SK-N-SH treated with all-trans-retinoic acid at 6 μM for 48 hours (cell line): ENCODE results near the gene ANKRD33B.
A peak's percentile ranks its signal among the peaks of the same experiment; 100 is the strongest.

Source experiments
- ATAC-seq: fragments of 200-7000 bp; cut with Tn5 transposase; 3 replicates; pipeline ENCODE4 v1.9.1; 2020; ENCODE audit warnings: mild to moderate bottlenecking, moderate library complexity
- ARNTL ChIP-seq: fragments of 450-650 bp; formaldehyde crosslinking; IDR thresholded peaks from 2 replicates; pipeline ENCODE4 v1.5.0; 2020; ENCODE audit warnings: low read depth, mild to moderate bottlenecking, moderate library complexity, borderline replicate concordance
- CREB5 ChIP-seq: fragments of 250-450 bp; sonication (Bioruptor Pico); IDR thresholded peaks from 2 replicates; pipeline ENCODE4 v1.5.1; 2020; ENCODE audit warnings: low read depth, mild to moderate bottlenecking, moderate library complexity
- CSDC2 ChIP-seq: fragments of 250-450 bp; sonication (Bioruptor Pico); IDR thresholded peaks from 2 replicates; pipeline ENCODE4 v1.5.0; 2020; ENCODE audit warnings: mild to moderate bottlenecking, moderate library complexity
- CSRNP3 ChIP-seq: fragments of 250-450 bp; sonication (Bioruptor Pico); IDR thresholded peaks from 2 replicates; pipeline ENCODE4 v1.5.1; 2021; ENCODE audit warnings: mild to moderate bottlenecking, moderate library complexity
- GLIS3 ChIP-seq: fragments of 250-450 bp; sonication (Bioruptor Pico); IDR thresholded peaks from 2 replicates; pipeline ENCODE4 v1.5.0; 2020; ENCODE audit warnings: mild to moderate bottlenecking, moderate library complexity
- ISL1 ChIP-seq: fragments of 250-450 bp; sonication (Bioruptor Pico); IDR thresholded peaks from 2 replicates; pipeline ENCODE4 v2.1.2; 2022; ENCODE audit warnings: mild to moderate bottlenecking, moderate library complexity
- OSR1 ChIP-seq: fragments of 250-450 bp; sonication (Bioruptor Pico); IDR thresholded peaks from 2 replicates; pipeline ENCODE4 v1.8.0; 2022; ENCODE audit warnings: moderate library complexity, mild to moderate bottlenecking, inconsistent platforms
- PATZ1 ChIP-seq: fragments of 250-450 bp; sonication (Bioruptor Pico); IDR thresholded peaks from 2 replicates; pipeline ENCODE4 v1.8.0; 2020; ENCODE audit warnings: mild to moderate bottlenecking, moderate library complexity, borderline replicate concordance
- POU6F1 ChIP-seq: fragments of 250-450 bp; sonication (Bioruptor Pico); IDR thresholded peaks from 2 replicates; pipeline ENCODE4 v1.8.0; 2021; ENCODE audit warnings: low read depth, mild to moderate bottlenecking, moderate library complexity, borderline replicate concordance
- PPARA ChIP-seq: fragments of 250-450 bp; sonication (Bioruptor Pico); IDR thresholded peaks from 2 replicates; pipeline ENCODE4 v1.5.0; 2020; ENCODE audit warnings: mild to moderate bottlenecking, borderline replicate concordance
- RARB ChIP-seq: fragments of 250-450 bp; sonication (Bioruptor Pico); IDR thresholded peaks from 2 replicates; pipeline ENCODE4 v1.8.0; 2021; ENCODE audit warnings: mild to moderate bottlenecking, moderate library complexity
- SNAI2 ChIP-seq: fragments of 250-450 bp; sonication (Bioruptor Pico); IDR thresholded peaks from 2 replicates; pipeline ENCODE4 v1.5.0; 2020; ENCODE audit warnings: mild to moderate bottlenecking, moderate library complexity
- TOX ChIP-seq: fragments of 250-450 bp; sonication (Bioruptor Pico); IDR thresholded peaks from 2 replicates; pipeline ENCODE4 v1.8.0; 2021; ENCODE audit warnings: mild to moderate bottlenecking, moderate library complexity, borderline replicate concordance
- TSHZ2 ChIP-seq: fragments of 250-450 bp; sonication (Bioruptor Pico); IDR thresholded peaks from 2 replicates; pipeline ENCODE4 v1.5.0; 2020; ENCODE audit warnings: mild to moderate bottlenecking, moderate library complexity
- ZC3H10 ChIP-seq: fragments of 250-450 bp; sonication (Bioruptor Pico); IDR thresholded peaks from 2 replicates; pipeline ENCODE4 v1.5.1; 2021; ENCODE audit warnings: mild to moderate bottlenecking, moderate library complexity
- ZFP3 ChIP-seq: fragments of 250-450 bp; sonication (Bioruptor Pico); IDR thresholded peaks from 2 replicates; pipeline ENCODE4 v1.5.0; 2020; ENCODE audit warnings: mild to moderate bottlenecking, moderate library complexity
- ZFP30 ChIP-seq: fragments of 450-650 bp; formaldehyde crosslinking; IDR thresholded peaks from 2 replicates; pipeline ENCODE4 v1.5.0; 2022; ENCODE audit warnings: mild to moderate bottlenecking, moderate library complexity
- ZNF70 ChIP-seq: fragments of 450-650 bp; formaldehyde crosslinking; IDR thresholded peaks from 2 replicates; pipeline ENCODE4 v1.5.0; 2020; ENCODE audit warnings: mild to moderate bottlenecking, moderate library complexity
- ZNF8 ChIP-seq: fragments of 450-650 bp; formaldehyde crosslinking; IDR thresholded peaks from 2 replicates; pipeline ENCODE4 v1.5.0; 2020; ENCODE audit warnings: mild to moderate bottlenecking, moderate library complexity

ANKRD33B gene

GRCh38 chr5:10527281-10527950, 36.5 kb upstream of the ANKRD33B start:
- TF ChIP-seq ZNF8 (CRISPR knock-in tag) (no peak), POU6F1 (CRISPR knock-in tag) (no peak), CSDC2 (CRISPR knock-in tag) (no peak), ZC3H10 (no peak), ZFP3 (CRISPR knock-in tag) (no peak), PPARA (CRISPR knock-in tag) (no peak), CSRNP3 (no peak), TOX (CRISPR knock-in tag) (no peak), RARB (CRISPR knock-in tag) (no peak), ZFP30 (CRISPR knock-in tag) (no peak), TSHZ2 (CRISPR knock-in tag) (no peak), CREB5 (CRISPR knock-in tag) (no peak), GLIS3 (CRISPR knock-in tag) (no peak), SNAI2 (CRISPR knock-in tag) (no peak)
- peak; percentile 53 for ATAC-seq

- ATAC-seq = peak; percentile 85
- TF ChIP-seq ARNTL (no peak), ISL1 (CRISPR knock-in tag) (0 out of 2 replicates have a peak, but pooled peaks have one; percentile 13), PATZ1 (CRISPR knock-in tag) (no peak), ZFP3 (CRISPR knock-in tag) (no peak)
These were observed 35.6 kb upstream of the ANKRD33B start for GRCh38 chr5:10528056-10528816.

- TF ChIP-seq PPARA (CRISPR knock-in tag) (no peak), OSR1 (CRISPR knock-in tag) (no peak), ZNF70 (no peak), CSRNP3 (no peak)
- peak; percentile 2; the same call in 1 of the 3 replicates for ATAC-seq
These were observed 35.0 kb upstream of the ANKRD33B start for GRCh38 chr5:10528827-10529226.
